Germinal center (tissue), 1 donor: ENCODE data around the gene SUPT20H.

Experiments used
- DNase-seq: peaks from one replicate; pipeline ENCODE4 v3.0.0; 2012; ENCODE audit warnings: mixed read lengths, low spot score

The SUPT20H gene

DNA sequence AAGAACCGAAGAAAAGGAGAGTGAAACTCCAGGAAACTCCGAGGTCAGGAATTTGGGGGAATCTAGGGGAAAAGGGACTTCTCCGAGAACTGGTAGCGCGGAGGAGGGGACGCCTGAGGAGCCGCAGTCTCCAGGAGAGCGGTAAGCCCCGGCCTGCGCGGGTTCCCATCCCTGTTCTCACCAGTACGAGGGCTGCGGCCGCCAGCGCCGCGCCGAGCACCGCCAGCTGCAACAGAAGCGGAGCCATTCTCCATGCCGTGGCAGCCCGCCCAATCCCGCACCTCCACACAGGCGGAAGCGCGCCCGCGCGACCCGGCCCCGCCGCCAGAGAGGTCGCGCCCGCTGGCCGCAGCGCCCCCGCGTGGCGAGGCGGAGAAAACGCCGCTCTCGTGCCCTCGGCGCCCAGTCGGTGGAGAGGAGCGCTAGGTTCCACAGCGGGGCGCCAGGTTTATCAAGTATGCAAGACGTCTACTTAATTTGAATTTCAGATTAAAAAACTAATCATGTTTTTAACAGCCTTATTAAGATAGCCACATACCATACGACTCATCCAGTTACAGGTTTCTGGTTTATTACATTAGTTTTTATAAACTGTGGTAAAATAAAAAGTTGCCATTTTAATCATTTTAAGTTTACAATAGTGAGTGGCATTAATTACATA is 60.3 kb downstream of the SUPT20H start, which contains the start of gene ALG5:
ALG5 (minus strand) TSS at position 287 of the 661 bp plus-strand sequence; CDS start at position 247, 40 bp downstream.
- DNase-seq = peak; percentile 89

DNA sequence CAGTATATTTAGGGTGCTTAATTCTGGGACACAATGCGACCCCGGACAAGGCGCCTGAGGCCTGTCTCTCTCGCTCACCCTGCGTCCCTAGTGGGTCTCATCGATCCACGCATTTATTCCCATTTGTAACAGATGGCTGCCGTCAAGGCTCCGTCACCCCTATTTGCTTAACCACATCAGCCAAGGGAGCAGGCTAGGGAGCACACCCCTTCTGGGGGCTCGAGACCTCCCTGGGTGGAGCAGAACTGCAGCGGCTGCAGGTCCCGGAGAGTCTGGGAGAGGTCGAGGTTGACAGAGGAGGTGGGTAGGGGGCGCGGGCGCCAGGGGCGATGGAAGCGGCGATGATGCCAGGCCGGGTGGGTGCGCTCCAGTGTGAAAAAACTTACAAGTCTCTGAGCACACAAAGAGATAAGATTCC is 60.9 kb downstream of the SUPT20H start:
- peak; percentile 13 for DNase-seq

DNA sequence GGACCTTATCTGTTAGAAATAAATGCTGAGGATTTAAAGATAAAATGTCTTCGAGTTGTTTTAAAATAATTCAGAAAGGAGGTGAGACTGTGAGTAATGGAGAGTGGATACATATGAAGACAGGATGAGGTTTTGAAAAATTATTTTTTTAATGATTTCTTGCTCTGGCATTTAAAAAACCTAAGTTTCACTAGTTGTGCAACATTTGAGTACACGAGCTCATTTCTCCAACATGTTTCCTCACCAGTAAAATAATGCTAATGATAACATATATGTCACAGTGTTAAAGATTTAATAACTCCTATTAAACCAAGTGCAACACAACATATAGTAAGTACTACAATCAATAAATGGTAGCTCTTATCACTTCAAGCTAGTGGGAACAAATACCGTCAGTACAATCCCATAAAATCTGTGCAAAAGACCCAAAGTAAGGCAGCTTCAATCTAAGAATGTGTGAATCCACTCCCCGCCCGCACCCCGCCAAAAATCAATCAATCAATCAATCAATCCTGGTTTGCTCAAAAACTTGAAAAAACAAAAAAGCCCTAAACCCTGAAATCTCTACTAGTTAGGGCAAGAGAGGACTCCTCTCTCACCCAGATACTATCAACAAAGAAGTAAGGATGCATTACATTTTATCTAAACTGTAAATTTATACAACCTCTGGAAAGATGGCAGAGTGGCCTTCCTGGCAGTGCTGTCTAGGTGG is 61.6 kb downstream of the SUPT20H start:
- DNase-seq = no peak

DNA sequence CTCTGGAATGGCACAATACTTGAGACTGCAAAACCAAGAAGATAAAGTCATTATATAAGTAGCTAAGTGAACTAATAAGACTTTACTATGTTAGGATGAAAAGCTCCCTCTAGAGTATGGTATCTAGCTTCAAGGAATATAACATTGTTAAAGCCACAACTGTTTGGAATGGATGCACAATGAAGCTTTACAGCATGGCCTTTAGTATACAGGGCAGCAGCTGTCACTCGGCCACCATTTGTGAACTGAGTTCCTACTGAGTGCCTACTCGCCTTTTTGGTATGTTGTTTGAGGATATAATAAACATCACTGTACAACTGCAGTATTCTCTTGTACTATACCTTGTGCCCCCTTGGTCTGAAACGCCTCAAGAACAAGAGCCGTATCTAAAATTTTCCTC is 67.1 kb downstream of the SUPT20H start:
- no peak for DNase-seq

DNA sequence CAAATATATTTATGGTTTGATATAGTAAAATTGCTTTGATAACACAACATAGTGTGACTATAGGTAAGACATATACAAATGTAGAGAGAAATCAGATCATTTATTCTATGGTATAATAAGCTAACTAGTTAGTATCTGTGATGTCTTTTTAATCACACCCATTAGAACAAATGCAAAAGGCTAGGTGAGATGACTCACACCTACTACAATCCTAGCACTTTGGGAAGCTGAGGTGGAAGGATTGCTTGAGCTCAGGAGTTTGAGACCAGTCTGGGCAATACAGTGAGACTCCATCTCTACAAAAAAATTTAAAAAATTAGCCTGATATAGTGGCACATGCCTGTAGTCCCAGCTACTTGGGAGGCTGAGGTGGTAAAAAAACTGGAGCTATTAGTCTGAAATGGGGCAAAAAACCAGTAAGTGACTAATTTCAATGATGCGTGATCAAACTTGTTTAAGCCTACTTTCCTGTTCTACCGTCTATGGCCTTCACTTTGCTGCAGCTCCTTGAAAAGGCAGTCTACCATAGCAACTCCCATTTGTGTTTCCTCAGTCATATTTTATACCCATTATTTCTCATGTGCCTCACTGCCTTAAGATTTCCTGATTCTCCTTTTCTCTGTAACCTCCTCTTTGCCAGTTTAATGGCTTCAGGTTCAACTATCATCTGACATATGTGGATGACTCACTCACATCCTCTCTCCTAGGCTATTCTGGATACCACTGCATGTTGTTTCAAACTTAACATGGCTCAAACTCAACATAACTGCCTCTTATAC is 72.8 kb downstream of the SUPT20H start:
- no peak for DNase-seq

DNA sequence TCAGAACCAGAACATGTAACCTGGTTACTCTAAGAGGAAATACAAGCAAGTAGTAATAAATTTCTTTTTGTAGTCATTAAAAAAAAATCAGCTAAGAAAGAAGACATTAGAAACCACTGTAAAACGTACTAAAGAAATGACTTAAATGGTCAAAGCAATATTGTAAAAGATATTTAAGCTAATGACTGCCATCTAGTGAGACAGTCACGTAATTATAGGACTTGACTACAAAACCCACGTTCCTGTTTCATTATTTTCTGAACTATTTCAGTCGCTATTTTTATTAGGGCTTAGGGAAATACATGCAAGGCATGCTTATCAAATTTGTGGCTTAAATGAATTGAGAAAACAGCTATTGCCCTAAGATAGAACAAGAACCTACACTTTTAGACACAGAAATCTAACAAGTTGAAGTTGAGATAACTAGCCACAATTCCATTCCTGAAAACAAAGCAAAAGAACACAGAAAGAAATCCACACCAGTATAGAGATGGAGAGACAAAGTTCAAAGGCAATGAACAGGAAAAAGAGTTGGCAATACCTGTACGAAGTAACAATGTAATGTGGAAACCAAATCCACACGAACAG is 78.2 kb downstream of the SUPT20H start:
- DNase-seq = peak; percentile 44

DNA sequence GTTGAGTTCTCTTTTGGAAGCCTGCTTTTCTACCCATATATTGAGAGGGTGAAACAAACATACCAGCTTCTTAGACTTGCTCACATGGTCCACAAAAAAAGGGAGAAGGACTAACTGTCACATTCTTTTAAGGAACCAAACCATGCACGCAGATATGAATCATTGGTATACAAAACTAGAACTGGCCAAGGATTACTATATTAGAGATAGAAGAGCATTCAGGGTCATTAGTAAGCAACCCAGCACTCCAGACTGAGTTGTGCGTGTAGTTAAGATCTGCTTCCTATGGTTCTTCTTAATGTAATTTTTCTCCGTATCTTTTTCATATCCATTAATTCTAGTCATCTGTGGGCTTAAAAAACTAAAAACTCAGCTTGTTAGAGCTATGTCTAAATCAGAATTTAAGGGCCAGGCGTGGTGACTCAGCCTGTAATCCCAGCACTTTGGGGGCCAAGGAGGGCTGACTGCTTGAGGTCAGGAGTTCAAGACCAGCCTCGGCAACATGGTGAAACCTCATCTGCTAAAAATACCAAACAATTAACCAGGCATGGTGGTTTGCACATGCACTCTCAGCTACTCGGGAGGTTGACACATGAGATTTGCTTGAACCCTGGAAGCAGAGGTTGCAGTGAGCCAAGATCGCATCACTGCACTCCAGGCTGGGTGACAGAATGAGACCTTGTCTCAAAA is 80.0 kb downstream of the SUPT20H start:
- no peak for DNase-seq

DNA sequence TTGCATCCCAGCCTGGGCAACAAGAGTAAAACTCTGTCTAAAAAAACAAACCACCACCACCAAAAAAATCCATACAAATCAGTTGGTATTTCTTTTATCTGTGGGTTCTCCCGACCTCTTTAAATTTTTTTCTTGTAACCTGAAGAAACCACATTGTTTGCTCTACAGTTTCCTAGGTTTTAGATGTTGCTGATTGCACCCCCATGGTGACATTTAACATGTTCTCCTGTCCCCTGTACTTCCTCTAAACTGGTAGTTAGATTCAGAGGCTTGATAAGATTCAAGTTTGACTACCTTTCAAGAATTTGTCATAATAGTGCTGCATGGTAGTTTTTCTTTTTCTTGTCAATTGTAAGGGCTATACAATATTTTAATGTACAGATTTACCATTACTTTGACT is 84.3 kb downstream of the SUPT20H start:
- DNase-seq = no peak

DNA sequence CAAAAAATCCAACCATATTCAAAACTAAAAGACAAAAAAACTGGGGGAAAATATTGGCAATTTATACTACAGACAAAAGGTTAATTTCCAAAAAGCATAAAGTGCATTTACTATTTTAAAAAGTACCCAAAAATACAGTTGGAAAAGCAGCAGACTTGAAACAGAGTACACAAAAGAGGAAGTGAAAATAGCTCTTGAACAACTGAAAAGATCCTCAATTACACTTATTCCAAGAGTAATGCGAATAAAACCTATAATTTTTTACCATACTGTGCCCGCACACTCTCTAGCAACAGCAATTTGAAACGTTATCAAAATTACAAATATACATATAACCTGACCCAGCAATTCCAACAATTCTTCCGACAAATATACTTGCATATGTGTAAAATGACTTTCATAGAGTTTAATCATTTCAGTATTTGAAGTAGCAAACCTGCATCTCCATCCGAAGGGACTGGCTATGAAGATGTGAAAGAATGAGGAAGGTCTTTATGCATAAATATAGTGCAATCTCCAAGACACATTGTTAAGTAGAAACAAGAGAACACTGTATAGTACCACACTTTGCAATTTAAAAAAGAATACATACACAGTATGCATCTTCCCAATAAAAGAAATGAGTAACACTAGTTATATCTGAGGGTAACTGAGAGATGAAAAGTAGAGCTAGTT is 85.7 kb downstream of the SUPT20H start:
- peak; percentile 18 for DNase-seq

DNA sequence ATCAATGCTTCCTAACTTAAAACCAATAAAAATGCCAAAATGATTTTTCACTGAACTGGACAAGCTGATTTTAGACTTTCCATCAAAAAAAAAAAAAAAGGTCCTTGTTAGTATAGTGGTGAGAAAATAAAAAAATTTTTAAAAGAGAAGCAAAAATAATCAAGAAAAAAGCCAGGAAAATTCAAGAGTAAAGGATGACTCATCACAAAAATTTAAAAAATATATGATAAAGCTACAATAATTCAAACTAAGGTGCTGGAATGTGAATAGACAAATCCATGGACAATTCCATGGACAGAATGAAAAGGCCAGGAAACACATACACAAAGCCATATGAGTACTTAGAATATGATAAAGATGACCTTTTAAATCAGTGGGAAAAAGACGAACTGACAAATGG is 86.5 kb downstream of the SUPT20H start:
- no peak for DNase-seq

DNA sequence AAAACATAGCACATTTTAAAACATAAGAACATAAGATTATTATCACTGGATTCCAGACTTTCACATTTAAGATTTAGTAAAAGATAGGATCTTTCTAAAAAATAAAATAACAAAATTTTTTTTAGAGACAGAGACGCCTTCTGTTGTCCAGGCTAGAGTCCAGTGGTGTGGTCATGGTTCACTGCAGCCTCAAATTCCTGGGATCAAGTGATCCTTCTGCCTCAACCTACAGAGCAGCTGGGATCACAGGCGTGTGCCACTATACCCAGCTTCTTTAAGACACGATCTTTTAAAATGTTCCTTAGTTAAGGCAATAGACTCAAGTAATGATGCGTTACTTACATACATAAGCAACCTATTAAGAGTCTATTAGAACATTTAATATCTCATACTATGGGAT is 93.1 kb downstream of the SUPT20H start:
- DNase-seq = no peak

DNA sequence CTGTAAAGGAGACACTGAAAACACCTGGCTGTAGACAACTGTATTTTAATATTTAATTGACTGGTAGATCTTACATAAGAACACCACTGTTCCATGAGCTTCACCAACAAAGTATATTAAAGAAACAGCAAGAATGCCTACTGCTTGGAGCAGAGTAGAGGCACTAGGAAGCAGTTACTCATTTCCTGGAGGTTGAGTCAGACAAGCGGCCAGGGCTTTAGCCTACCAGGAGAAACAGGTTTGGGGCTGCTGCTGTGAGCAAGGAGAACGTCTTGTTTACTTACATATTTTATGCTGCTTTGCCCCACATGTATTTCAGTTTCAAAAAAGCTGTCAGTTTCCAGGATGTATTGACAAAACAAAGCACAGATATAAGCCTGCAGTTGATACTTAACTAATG is 93.7 kb downstream of the SUPT20H start:
- no peak for DNase-seq

DNA sequence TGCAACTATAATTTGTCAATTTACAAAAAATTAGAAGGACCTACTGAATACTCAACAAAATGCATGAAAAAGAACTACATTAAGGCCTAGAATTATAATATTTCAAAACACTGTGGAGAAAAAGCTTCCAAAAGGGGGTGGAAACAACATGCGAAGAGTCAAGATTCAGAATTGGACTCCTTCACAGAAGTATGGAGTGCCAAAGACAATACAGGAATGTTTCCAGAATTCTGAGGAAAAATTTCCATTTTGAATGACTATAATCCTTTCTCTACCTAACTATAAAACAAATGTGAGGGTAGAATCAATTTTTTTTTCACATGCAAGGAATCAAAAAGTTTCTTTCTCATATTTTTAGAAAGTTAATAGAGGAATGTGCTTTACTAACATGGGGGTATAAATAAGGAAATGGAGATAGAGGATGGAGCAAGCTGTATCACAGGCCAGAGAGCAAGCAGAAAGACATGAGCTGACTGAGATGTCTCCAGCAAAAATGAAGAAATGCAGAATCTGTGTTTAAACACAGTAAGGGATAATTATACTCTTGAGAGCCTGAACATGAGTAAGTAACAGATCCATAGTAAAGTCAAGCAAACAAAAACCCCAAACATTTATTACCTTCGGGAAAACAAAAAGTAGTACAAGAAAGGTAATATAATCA is 99.9 kb downstream of the SUPT20H start:
- DNase-seq = no peak
